Measurements from ENCODE around the gene ACTG2.

Gene ACTG2

DNA sequence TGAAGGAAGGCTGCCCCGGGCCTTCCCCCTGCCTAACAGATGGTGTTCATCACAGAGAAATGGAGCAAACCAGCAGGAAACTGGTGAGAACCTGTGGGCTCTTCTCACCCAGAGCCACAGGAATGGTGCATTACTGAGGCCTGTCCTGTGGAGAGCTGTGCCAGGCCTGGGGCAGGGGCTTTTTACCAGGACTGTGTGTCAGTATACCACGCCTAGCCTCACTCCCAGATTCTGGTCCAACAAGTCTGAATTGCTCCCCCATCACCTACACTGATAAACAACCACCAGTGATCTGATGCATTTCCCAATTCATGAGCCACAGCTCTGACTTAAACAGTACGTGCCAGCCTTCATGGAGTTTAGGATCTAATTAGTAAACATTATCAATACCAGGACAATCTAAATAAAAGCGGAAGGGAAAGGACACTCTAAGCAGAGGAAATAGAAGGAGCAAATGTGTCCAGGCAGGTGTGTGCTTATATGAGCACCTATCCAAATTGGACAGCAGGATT lies 24.9 kb downstream of the ACTG2 start:
- Histone ChIP-seq H3K79me2 (ENCODE audit: insufficient read depth, low read length) (no peaks in the 10 kb centered on the region), H3K4me2 (ENCODE audit: insufficient read depth, low read length) (no peak overlapping the region)

DNA sequence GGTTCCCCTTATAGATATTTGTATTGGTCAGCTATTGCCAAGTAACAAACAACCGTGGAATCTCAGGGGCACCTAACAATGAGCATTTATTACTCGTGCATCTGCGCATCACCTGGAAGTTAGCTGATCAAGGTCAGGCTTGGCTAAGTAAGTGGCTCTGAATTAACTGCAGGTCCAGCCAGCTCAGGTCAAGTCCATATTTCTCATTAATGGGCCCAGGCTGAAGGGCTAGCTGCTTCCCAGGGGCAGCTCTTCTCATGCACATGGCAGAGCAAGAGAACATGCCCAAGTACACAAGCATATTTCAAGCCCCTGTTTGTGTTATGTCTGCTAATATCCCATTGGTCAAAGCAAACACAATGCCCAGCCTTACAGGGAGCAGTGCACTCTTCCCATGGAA lies 26.0 kb downstream of the ACTG2 start:
- no peaks in the 10 kb centered on the region for H3K9me3 ChIP-seq (ENCODE audit: insufficient read depth, low read length, severe bottlenecking)
- no peak for DNase-seq
- TF ChIP-seq, protein P1, sequence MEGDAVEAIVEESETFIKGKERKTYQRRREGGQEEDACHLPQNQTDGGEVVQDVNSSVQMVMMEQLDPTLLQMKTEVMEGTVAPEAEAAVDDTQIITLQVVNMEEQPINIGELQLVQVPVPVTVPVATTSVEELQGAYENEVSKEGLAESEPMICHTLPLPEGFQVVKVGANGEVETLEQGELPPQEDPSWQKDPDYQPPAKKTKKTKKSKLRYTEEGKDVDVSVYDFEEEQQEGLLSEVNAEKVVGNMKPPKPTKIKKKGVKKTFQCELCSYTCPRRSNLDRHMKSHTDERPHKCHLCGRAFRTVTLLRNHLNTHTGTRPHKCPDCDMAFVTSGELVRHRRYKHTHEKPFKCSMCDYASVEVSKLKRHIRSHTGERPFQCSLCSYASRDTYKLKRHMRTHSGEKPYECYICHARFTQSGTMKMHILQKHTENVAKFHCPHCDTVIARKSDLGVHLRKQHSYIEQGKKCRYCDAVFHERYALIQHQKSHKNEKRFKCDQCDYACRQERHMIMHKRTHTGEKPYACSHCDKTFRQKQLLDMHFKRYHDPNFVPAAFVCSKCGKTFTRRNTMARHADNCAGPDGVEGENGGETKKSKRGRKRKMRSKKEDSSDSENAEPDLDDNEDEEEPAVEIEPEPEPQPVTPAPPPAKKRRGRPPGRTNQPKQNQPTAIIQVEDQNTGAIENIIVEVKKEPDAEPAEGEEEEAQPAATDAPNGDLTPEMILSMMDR (IDR thresholded peaks at IDR 0.05; ENCODE audit: borderline replicate concordance, extremely low read depth, low read length, poor library complexity, severe bottlenecking): no peak
- TF ChIP-seq EZH2 (IDR thresholded peaks at IDR 0.05; ENCODE audit: borderline replicate concordance, low read depth, low read length, severe bottlenecking): no peak
- no peak overlapping the region for H3K4me2 ChIP-seq (ENCODE audit: insufficient read depth, low read length)
- H4K20me1 ChIP-seq (ENCODE audit: insufficient read depth, low read length): no peaks in the 10 kb centered on the region
- no peak overlapping the region for H3K4me3 ChIP-seq (ENCODE audit: low read depth in 1 of 2, low read length in 2 of 2)
- H3K4me1 ChIP-seq (ENCODE audit: insufficient read depth, low read length): no peaks in the 10 kb centered on the region
- H3K36me3 ChIP-seq (ENCODE audit: insufficient read depth, low read length): no peaks in the 10 kb centered on the region
- no peak overlapping the region for H2AFZ ChIP-seq (ENCODE audit: low read depth, low read length)
- no peaks in the 10 kb centered on the region for H3K27me3 ChIP-seq (ENCODE audit: insufficient read depth, low read length, poor library complexity)
- no peak overlapping the region for H3K9ac ChIP-seq (ENCODE audit: low read depth, low read length)
- no peak overlapping the region for H3K27ac ChIP-seq (ENCODE audit: low read length)
- no peak for ATAC-seq (ENCODE audit: insufficient read depth, low read depth)
- H3K79me2 ChIP-seq (ENCODE audit: insufficient read depth, low read length): no peaks in the 10 kb centered on the region

More for the DNA sequence above, 24.9 kb downstream of the ACTG2 start:
- no peak overlapping the region for H3K9ac ChIP-seq (ENCODE audit: low read depth, low read length)
- no peak overlapping the region for H2AFZ ChIP-seq (ENCODE audit: low read depth, low read length)
- no peaks in the 10 kb centered on the region for H4K20me1 ChIP-seq (ENCODE audit: insufficient read depth, low read length)
- DNase-seq: no peak
- no peak for TF ChIP-seq EZH2 (IDR thresholded peaks at IDR 0.05; ENCODE audit: borderline replicate concordance, low read depth, low read length, severe bottlenecking)
- TF ChIP-seq, protein P1 (IDR thresholded peaks at IDR 0.05; ENCODE audit: borderline replicate concordance, extremely low read depth, low read length, poor library complexity, severe bottlenecking): no peak
- H3K27me3 ChIP-seq (ENCODE audit: insufficient read depth, low read length, poor library complexity): no peaks in the 10 kb centered on the region
- no peak overlapping the region for H3K27ac ChIP-seq (ENCODE audit: low read length)
- no peak overlapping the region for H3K4me3 ChIP-seq (ENCODE audit: low read depth in 1 of 2, low read length in 2 of 2)
- H3K4me1 ChIP-seq (ENCODE audit: insufficient read depth, low read length): no peaks in the 10 kb centered on the region
- H3K9me3 ChIP-seq (ENCODE audit: insufficient read depth, low read length, severe bottlenecking): no peaks in the 10 kb centered on the region
- H3K36me3 ChIP-seq (ENCODE audit: insufficient read depth, low read length): no peaks in the 10 kb centered on the region
- ATAC-seq (ENCODE audit: insufficient read depth, low read depth): no peak

DNA sequence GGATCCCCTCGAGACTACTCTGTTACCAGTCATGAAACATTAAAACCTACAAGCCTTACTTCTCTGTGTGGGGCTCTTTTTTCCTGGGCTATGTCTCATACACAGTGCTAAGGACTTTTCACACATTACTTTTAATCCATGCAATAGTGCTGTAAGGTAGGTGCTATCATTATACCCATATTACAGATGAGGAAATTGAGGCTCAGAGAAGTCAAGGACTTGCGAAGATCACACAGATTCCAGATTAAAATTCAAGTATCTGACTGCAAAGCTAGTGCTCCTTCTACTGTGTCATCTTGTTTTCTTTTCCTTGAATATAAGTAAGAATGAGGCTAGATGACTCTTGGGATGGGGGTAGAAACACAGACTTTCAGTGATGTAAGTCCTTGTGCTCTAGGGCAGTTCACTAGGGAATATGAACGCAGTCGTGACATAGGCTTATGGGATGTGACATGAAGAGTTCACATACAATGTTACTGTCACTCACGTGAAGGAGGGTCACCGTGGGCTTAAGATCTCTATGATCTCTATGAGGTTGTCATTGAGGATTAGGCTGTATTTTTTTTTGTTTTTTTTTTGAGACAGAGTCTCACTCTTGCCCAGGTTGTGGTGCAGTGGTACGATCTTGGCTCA lies 26.9 kb downstream of the ACTG2 start:
- ATAC-seq (ENCODE audit: insufficient read depth, low read depth): no peak; the same call in 2 of the 3 replicates
- Histone ChIP-seq H3K79me2 (ENCODE audit: insufficient read depth, low read length) (no peaks in the 10 kb centered on the region), H3K27ac (ENCODE audit: low read length) (no peak overlapping the region), H3K4me1 (ENCODE audit: insufficient read depth, low read length) (no peaks in the 10 kb centered on the region), H4K20me1 (ENCODE audit: insufficient read depth, low read length) (no peaks in the 10 kb centered on the region), H3K4me3 (ENCODE audit: low read depth in 1 of 2, low read length in 2 of 2) (no peak overlapping the region), H3K9me3 (ENCODE audit: insufficient read depth, low read length, severe bottlenecking) (no peaks in the 10 kb centered on the region), H2AFZ (ENCODE audit: low read depth, low read length) (no peak overlapping the region), H3K36me3 (ENCODE audit: insufficient read depth, low read length) (no peaks in the 10 kb centered on the region), H3K4me2 (ENCODE audit: insufficient read depth, low read length) (no peak overlapping the region), H3K27me3 (ENCODE audit: insufficient read depth, low read length, poor library complexity) (no peaks in the 10 kb centered on the region), H3K9ac (ENCODE audit: low read depth, low read length) (no peak overlapping the region)
- no peak for DNase-seq
- TF ChIP-seq EZH2 (IDR thresholded peaks at IDR 0.05; ENCODE audit: borderline replicate concordance, low read depth, low read length, severe bottlenecking): no peak
- TF ChIP-seq, protein P1 (IDR thresholded peaks at IDR 0.05; ENCODE audit: borderline replicate concordance, extremely low read depth, low read length, poor library complexity, severe bottlenecking): no peak
